GM19035 (cell line): ENCODE results near the gene NOTUM.

Source experiments
- ATAC-seq: cut with Tn5 transposase; IDR thresholded peaks from one replicate; pipeline ENCODE4 v1.9.1; 2021; ENCODE audit not compliant: unreplicated experiment

NOTUM gene

DNA sequence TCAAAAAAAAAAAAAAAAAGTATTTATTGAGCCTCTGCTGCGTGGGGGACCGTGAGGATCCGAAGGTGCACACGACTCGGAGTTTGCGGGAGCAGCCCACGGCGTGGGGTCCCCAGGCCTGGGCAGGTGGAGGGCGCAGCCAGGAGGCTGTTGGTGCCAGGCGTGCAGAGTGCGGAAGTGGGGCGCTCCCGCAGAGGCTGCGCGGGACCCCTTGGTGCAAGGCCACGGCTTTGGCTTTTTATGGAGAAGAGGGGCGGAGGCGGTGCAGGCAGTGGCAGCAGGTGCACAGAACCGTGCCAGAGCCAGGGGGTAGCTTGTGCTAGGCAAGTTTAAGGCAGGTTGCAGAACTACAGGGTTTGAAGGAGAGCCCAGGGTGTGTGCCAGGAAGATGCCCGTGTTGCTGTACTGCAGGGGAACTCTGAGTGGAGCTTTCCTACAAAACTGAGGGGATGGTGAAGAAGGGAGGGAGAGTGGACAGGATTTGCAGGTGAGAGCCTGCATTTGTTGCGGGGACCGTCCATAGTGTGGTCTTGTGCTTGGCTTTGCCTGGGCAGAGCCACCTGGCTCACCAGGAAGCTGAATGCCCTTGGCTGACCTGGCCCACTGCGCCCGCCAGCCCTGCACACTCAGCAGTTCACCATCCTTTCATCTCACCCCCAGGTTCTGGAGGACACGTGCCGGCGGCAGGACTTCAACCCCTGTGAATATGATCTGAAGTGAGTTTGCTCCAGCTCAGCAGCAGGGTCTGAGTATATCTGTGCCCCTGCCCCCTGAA lies 17.7 kb upstream of the NOTUM start:
- ATAC-seq: no peak

GRCh38 chr17:81977211-81977808 lies 16.3 kb upstream of the NOTUM start, which contains the start of gene ASPSCR1:
Gene ASPSCR1, plus strand, starts transcription at chr17:81977629. Its CDS starts 18 bp downstream, at chr17:81977647.
- peak; percentile 84 for ATAC-seq

DNA sequence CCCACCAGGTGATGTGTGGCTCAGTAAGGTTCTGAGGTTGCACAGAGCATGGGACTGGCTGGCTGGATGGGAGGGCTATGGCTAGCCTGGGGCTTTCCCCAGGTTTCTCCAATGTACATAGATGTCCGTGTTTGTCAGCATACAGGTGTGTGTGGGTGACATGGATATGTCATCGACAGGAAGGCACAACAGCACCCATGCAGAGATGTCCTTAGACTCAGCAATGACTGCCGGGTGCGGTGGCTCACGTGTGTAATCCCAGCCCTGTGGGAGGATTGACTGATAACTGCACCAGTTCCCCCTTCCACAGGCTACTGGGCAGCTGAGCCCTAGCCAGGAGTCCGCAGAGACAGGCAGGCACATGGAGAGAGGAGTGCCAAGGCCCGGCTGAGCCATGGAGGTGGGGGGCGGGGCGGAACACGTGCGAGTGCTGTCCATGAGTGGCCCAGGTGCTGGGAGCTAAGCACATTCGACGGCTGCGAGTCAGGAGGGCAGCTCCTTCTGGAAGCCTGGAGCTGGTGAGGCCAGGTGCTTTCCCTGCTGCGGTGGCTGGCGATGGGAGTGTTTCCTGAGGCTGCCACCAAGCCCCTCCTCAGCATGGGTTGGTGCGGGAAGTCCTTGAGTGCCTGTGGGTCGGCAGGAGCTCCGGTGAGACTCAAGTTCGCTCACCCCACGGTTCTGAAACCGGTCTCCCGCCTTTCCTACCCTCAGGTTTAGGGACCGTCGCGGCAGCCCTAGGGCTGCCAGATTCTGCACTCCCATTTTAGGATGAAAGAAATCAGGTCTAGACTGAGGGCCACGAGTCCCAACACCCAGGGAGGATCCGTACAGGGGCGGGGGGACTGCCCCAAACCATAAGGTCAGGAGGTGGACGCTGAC lies 15.6 kb upstream of the NOTUM start:
- peak; percentile 15 for ATAC-seq

DNA sequence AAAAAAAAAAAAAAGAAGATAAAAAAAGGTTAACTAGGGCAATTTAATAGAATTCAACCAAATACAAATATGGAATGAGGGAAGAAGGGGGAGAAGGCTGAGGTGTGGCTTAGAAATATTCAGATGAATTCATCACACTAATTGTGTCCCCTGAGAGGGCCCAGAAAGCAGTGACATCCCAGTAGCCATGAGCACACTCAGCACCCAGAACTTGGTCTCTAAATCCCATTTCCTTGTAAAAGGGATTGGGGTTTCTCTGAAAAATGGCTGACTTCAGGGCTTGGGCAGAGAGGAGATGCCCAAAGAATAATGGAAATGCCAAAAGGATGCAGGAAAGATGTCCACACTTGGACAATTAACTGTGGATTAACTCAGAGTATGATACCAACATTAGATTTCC lies 12.4 kb upstream of the NOTUM start:
- ATAC-seq: no peak

DNA sequence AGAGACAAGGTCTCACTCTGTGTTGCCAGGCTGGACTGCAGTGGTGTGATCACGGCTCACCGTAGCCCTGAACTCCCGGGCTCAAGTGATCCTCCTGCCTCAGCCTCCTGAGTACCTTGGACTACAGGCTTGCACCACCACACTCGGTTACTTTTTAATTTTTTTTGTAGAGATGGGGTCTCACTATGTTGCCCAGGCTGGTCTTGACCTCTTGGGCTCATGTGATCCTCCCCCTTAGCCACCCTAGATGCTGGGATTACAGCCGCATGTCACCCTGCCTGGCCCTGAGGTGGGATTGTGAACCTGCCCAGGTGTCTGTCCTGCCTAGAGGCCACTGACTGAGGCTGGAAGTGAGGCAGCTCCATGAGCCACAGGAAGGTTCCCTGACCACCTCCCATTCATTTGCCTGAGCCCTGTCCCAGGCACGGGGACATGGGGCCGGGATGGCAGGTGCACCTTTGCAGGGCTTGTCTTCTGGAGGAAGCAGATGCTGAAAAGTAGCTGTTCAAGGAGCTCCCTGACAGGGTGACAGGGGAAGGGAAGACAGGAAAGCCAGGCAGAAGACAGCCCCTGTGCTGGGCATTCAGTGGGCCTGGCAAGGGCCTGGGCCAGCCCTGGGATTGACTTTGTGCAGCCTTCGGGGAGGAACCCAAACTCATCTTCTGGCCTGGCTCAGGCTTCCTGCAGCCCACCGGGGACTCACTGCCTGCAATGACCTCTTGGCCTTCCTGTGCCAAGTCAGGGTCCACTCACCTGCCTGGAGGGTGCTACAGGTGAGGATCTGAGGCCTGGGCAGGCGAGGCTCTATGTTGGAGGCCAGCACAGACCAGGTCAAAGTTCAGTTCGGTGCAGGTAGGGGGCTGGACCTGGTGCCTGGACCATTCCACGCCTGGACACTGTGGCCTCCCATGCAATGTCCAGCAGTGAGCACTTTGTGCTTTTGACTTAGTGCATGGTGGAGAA lies 8.1 kb upstream of the NOTUM start:
- no peak for ATAC-seq

DNA sequence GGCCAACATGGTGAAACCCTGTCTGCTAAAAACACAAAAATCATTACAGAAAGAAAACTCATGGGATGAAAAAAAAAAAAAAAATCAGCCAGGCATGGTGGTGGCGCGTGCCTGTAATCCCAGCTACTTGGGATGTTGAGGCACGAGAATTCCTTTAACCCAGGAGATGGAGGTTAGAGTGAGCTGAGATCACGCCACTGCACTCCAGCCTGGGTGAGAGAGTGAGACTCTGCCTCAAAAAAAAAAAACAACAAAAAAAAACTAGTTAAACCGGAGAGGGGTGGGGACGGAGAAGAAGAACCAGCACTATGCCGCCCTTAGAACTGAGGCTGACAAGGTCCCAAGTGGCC lies 7.4 kb upstream of the NOTUM start:
- no peak for ATAC-seq

- peak; percentile 60 for ATAC-seq
Measured at GRCh38 chr17:81967533-81968395, 6.8 kb upstream of the NOTUM start.

- ATAC-seq: no peak
Measured at GRCh38 chr17:81967244-81967532, 6.2 kb upstream of the NOTUM start.

GRCh38 chr17:81966343-81967243 lies 5.6 kb upstream of the NOTUM start:
- no peak for ATAC-seq

DNA sequence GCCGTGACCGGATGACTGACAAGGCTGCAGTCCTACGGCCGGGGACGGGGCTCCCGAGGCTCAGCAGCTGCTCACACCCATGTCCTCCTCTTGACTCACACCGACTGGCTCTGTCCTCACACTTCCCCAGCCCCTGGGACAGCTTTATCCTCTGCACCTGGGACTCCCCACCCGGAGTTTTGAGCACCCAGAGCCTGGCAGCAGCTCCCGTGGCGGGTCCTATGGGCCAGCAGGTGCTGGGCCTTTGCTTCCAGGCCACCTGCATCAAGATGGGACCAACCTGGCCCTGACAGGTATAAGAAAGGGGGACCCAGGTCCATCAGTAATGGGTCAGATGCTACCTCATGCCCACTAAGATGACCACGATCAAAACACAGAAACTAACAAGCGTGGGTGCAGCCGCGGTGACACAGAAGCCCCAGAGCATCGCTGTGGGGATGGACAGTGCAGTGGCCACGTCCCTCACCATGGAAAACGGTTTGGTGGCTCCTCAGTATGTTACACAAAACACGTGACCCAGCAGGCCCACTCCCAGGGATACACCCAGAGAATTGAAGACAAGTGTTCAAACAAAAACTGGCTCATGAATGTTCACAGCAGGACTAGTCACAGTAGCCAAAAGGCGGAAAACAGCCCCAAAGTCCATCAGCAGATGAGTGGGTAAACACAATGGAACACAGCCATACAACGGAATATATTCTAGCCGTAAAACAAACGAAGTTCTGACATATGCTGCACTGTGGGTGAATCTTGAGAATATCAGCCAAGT lies 3.3 kb upstream of the NOTUM start:
- no peak for ATAC-seq

DNA sequence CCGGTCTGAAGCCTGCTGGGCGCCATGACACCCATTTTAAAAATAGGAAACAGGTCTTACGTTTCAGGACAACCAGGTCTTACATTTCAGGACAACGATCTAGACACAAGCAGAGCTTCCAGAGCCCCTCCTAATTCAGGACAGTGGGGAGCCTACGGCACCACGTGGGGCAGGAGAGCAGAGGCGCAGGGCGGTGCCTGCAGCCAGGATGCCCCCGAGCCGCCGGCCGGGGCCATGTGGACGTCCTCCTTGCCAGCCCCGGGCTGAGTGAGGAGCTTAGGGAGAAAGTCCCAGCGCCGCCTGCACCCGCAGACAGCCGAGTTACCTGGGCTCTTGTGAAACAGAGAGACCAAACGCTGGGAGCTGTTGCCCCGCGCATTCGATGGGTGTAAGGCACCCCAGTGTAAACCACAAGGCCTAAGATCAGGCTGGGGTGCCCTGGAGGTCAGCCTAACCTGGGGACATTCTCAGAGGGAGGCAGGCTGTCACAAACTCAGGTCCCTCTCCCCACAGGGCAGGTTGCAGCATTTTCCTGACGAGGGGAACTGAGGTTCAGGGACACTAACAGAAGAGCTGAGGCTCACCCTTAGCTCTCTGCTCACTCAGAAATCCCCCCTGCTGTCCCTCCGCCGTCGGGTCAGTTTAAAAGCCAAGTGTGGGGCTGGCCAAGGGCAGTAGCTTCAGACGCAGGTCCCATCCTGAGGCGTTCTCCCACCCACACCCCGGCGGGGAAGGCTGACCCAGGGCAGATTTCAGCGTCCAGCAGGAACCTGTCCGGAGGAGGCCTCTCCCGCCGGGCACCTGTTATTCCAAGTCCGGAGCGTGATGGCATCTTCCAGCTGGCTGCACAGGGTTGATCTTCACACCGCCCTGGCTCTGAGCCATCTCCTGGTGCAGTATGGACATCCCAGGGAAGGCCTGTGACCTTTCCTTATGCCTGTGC lies 1.8 kb upstream of the NOTUM start:
- ATAC-seq: no peak

DNA sequence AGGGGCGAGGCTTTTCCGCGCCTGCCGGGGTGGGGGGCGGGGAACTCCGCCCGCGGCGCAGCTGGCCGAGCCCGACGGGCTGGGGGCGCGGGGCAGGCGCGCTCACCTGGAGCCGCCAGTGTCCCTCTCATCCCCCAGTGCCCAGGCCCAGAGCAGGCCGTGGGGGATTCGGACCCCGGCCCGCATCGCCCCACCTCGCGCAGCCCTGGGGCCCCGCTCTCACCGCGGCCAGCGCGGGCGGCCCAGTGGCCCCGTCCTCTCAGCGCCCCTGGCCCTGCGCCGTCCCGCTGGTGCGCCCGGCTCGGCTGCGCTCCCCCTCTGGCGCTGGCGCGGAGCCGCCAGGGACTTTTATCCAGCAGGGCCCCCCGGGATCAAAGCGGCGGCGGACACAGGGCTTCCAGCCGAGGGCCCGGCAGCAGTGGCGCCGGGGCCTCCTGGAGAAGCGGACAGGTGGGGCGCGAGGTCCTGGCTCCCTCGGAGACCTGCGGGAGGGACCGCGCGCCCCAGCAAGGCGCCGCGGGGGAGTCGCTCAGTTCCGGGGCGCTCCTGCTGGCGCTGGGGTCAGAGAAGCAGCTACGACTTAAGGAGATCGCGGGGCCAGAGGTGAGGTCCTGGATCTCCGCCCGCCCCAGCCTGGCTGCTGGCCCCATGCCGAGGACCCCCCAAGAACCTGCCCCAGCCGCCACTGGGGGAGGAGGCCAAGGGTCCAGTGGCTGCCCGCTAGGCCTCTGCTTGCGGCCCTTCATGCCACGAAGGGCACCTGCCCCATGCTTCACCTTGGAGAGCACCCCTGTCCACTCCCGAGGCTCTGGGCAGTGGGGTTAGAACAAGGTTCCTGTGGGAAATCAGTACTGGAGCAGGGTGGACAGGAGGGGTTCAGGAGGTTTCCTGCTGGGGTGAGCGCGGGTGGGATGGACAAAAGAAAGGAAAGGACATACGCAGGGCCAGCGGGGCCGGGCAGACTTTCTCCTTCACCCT lies 823 bp upstream of the NOTUM start:
- ATAC-seq: no peak

DNA sequence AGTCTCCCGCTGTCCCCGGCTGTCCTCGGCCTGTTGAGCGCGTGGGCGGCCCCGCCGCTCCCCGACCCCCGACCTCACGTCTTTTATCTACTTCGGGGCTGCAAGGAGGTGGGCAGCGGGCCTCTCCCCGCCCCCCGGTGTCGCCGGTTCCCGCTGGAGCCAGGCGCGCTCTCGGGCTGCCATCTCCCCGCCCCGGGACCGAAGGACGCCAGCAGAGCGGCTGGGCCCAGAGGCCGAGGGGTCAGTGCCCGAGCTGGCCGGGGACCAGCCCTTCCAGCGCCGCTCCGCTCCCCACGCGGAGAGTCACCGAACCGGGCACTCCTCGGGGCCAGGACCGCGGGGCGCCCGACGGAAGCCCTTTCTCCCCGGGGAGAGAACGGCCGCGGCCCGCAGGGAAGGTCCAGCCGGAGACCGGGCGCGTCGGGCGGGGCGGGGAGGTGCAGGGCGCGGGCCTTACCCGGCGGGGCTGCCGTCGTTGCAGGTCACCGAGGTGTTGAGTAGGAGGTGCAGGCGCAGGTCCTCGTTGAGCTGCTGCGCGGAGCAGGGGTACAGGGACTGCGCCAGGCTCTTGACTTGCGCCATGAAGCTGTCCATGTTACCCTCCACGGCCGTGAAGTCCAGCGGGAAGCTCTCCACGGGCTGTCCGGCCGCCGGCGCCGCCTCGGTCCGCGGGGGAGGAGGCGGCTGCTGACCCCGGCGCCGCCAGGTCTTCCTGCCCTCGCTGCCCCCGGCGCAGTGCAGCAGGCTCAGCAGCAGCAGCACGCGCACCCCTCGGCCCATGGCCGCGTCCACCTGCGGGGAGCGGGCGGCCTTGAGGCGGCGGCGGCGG lies 643 bp downstream of the NOTUM start:
- ATAC-seq: no peak

- ATAC-seq: no peak
Measured at GRCh38 chr17:81959362-81960129, 1.4 kb downstream of the NOTUM start.
